HepG2 (cell line): ENCODE measurements around the gene PCSK5. TPM values are rescaled to one million over a fixed set of nuclear protein-coding genes. Genes with fewer than 3 reads are reported as not detected.

Source experiments
- ADNP ChIP-seq: sonication (generic); formaldehyde crosslinking; IDR thresholded peaks from 2 replicates; pipeline ENCODE4 v1.4.0; 2020; ENCODE audit warnings: missing genetic modification reagents
- ATF7-NPFF ChIP-seq: sonication (generic); formaldehyde crosslinking; IDR thresholded peaks from 2 replicates; pipeline ENCODE4 v1.8.1; 2023; ENCODE audit warnings: mild to moderate bottlenecking, low read depth, missing genetic modification reagents, moderate library complexity
- FOXP1 ChIP-seq, 2 experiments: fragments of 450-650 bp in 1 of 2; IDR thresholded peaks; 2 replicates each; pipeline ENCODE4 v1.6.1; 2017 to 2018; ENCODE audit warnings: antibody characterized with exemption in 1 of 2
- IRF1 ChIP-seq: sonication (generic); formaldehyde crosslinking; IDR thresholded peaks from 2 replicates; pipeline ENCODE4 v1.4.0; 2020; ENCODE audit warnings: low read depth, mild to moderate bottlenecking, missing genetic modification reagents
- IRF9 ChIP-seq: sonication (generic); formaldehyde crosslinking; IDR thresholded peaks from 2 replicates; pipeline ENCODE4 v1.8.0; 2022; ENCODE audit warnings: missing genetic modification reagents, mild to moderate bottlenecking, borderline replicate concordance
- NFIC ChIP-seq: IDR thresholded peaks from 2 replicates; pipeline ENCODE4 v1.6.1; 2012; ENCODE audit warnings: mild to moderate bottlenecking, low read length, inconsistent platforms
- PRDM10 ChIP-seq: sonication (generic); formaldehyde crosslinking; IDR thresholded peaks from 2 replicates; pipeline ENCODE4 v1.4.0; 2020; ENCODE audit warnings: low read depth, missing genetic modification reagents
- ZNF275 ChIP-seq: sonication (generic); formaldehyde crosslinking; IDR thresholded peaks from 2 replicates; pipeline ENCODE4 v1.8.0; 2022; ENCODE audit warnings: missing genetic modification reagents, mild to moderate bottlenecking, inconsistent platforms, borderline replicate concordance
- ZNF317 ChIP-seq: sonication (generic); formaldehyde crosslinking; IDR thresholded peaks from 2 replicates; pipeline ENCODE4 v1.5.0; 2020; ENCODE audit warnings: mild to moderate bottlenecking, missing genetic modification reagents
- ZNF609 ChIP-seq: sonication (generic); formaldehyde crosslinking; IDR thresholded peaks from 2 replicates; pipeline ENCODE4 v1.4.0; 2020; ENCODE audit warnings: mild to moderate bottlenecking, missing genetic modification reagents, borderline replicate concordance
- ZNF614 ChIP-seq: IDR thresholded peaks from 2 replicates; pipeline ENCODE4 v1.6.1; 2018; ENCODE audit warnings: missing biosample characterization, missing genetic modification reagents, inconsistent platforms, borderline replicate concordance
- ZNF775 ChIP-seq: sonication (generic); formaldehyde crosslinking; IDR thresholded peaks from 2 replicates; pipeline ENCODE4 v1.4.0; 2020; ENCODE audit warnings: missing genetic modification reagents, mild to moderate bottlenecking, moderate library complexity, borderline replicate concordance
- ZNF776 ChIP-seq: sonication (generic); formaldehyde crosslinking; IDR thresholded peaks from 2 replicates; pipeline ENCODE4 v1.4.0; 2020; ENCODE audit warnings: mild to moderate bottlenecking, missing genetic modification reagents
- polyA plus RNA-seq, 8 experiments: library from polyadenylated mRNA; depleted of rRNA in 3 of 8; stranded (reverse) in 7 of 8; unstranded in 1 of 8; fragments of >200 nt; fragmentation: Illumina TruSeq in 4 of 8; extraction: Trizol in 4 of 8; gene quantifications; 2 replicates each; pipeline versions ENCODE4 v1.2.1 to v1.2.3, GENCODE V29; 2011 to 2016; ENCODE audit warnings: low read depth in 4 of 8, missing spikeins in 1 of 8, mixed read lengths in 1 of 8; ENCODE audit not compliant: insufficient read depth in 1 of 8
- total RNA-seq, 5 experiments: library from RNA; depleted of rRNA; stranded (reverse); fragments of >200 nt; fragmentation: Illumina TruSeq; extraction: Trizol; gene quantifications; 2 replicates each; pipeline ENCODE4 v1.2.3, GENCODE V29; 2016; ENCODE audit warnings: low read depth in 1 of 5

PCSK5 gene
- total and polyA plus RNA-seq, 2 of the 13 experiments (the other 11 are each of a cell fraction or from before 2014, with no cell fraction given), result 0.55 to 0.66 TPM

- no peak for TF ChIP-seq FOXP1 (IDR thresholded peaks at IDR 0.05)
- no peak for TF ChIP-seq FOXP1 (CRISPR knock-in tag; IDR thresholded peaks at IDR 0.05)
- no peak for TF ChIP-seq PRDM10 (CRISPR knock-in tag)
- TF ChIP-seq ZNF614 (CRISPR knock-in tag), result no peak
- peak; percentile 9; the same call in 1 of the 2 replicates for TF ChIP-seq ZNF775
- TF ChIP-seq ATF7-NPFF (CRISPR knock-in tag), result no peak; the same call in 1 of the 2 replicates
- TF ChIP-seq ZNF609 (CRISPR knock-in tag), result peak; percentile 47; the same call in 1 of the 2 replicates
- no peak; the same call in 1 of the 2 replicates for TF ChIP-seq ZNF317 (CRISPR knock-in tag)
- no peak for TF ChIP-seq ADNP
- TF ChIP-seq IRF1 (CRISPR knock-in tag), result no peak
- no peak for TF ChIP-seq IRF9 (CRISPR knock-in tag)
- TF ChIP-seq ZNF776 (CRISPR knock-in tag), result peak; percentile 89
- TF ChIP-seq ZNF275 (CRISPR knock-in tag), result no peak; the same call in 1 of the 2 replicates
- TF ChIP-seq NFIC, result no peak
Observed at GRCh38 chr9:76394195-76394959, 503.9 kb downstream of the PCSK5 start, which contains the start of gene RFK (continued).
